Left cardiac atrium (tissue), 4 donors: ENCODE measurements around the gene UVRAG. TPM values are rescaled to one million over a fixed set of nuclear protein-coding genes. Genes with fewer than 3 reads are reported as not detected.
A peak's percentile ranks its signal among the peaks of the same experiment; 100 is the strongest.
"Not testable (repeated sequence)": the region's sequence is repeated elsewhere in the genome, so short reads cannot be mapped to it uniquely, and the experiment has no call there.

Experiments used
- ATAC-seq, 2 donors: fragments of 200-7000 bp; cut with Tn5 transposase; one replicate each; pipeline ENCODE4 v1.9.1; 2020; ENCODE audit warnings: mild to moderate bottlenecking in 2 of 2, moderate library complexity in 2 of 2
- DNase-seq: peaks from one replicate; pipeline ENCODE4 v3.0.0-alpha.2; 2020
- intact Hi-C, 2 donors: fragments of 100-400 bp; cut with DNase I; formaldehyde crosslinking; loops; one replicate each; pipeline versions ENCODE4 v1.14.1 to v1.15.1; 2022 to 2023
- total RNA-seq, 2 donors: library from RNA; stranded (reverse); fragmentation: NEBNext Ultra II Directional; extraction: Animal tissue kit (Norgen Biotek cat#: 25700); gene quantifications; one replicate each; pipeline ENCODE4 v1.2.1, GENCODE V29; 2021
- donor health status: DM: no; HTN: yes; CAD: no.
- donor health status: DM: no; HTN: yes; CAD: no; lungs with severe emphysema.
- donor health status: DM: yes; HTN: yes; CAD: no.
- donor health status: Dilated cardiomyopathy.

Gene UVRAG
- total RNA-seq, 2 donors from 2014 or later, result 13.9 to 17.7 TPM

GRCh38 chr11:75823415-75823814 lies 8.4 kb downstream of the UVRAG start:
- DNase-seq (no peak), ATAC-seq (no peak)
- intact Hi-C loops, result no loop called here

- intact Hi-C loops, result no loop called here
- no peak for ATAC-seq
- DNase-seq, result no peak
Measured at GRCh38 chr11:75823946-75824345, 8.9 kb downstream of the UVRAG start.

- DNase-seq (no peak), ATAC-seq (peak; percentile 81 to 90)
- intact Hi-C loops, result no loop called here
Measured at GRCh38 chr11:75826461-75827230, 11.6 kb downstream of the UVRAG start.

- no peak for ATAC-seq
- no peak for DNase-seq
- intact Hi-C loops, result no loop called here
Measured at GRCh38 chr11:75827562-75827961, 12.6 kb downstream of the UVRAG start.

GRCh38 chr11:75831915-75832502 lies 17.0 kb downstream of the UVRAG start:
- ATAC-seq (no peak), DNase-seq (no peak)
- intact Hi-C loops, result no loop called here

GRCh38 chr11:75834728-75835127 lies 19.7 kb downstream of the UVRAG start:
- DNase-seq (no peak), ATAC-seq (no peak)
- intact Hi-C loops, result no loop called here

GRCh38 chr11:75836417-75836816 lies 21.4 kb downstream of the UVRAG start:
- DNase-seq (no peak), ATAC-seq (no peak)
- intact Hi-C loops, result no loop called here

GRCh38 chr11:75839851-75840250 lies 24.8 kb downstream of the UVRAG start:
- intact Hi-C loops, result no loop called here
- ATAC-seq (peak in 1 of 2 donors; percentile 46), DNase-seq (no peak)

- DNase-seq (no peak), ATAC-seq (no peak)
- intact Hi-C loops, result no loop called here
Measured at GRCh38 chr11:75840522-75840921, 25.5 kb downstream of the UVRAG start.

GRCh38 chr11:75841739-75842138 lies 26.7 kb downstream of the UVRAG start:
- DNase-seq (no peak), ATAC-seq (no peak)
- intact Hi-C loops, result no loop called here

GRCh38 chr11:75845324-75845723 lies 30.3 kb downstream of the UVRAG start:
- no peak for ATAC-seq
- intact Hi-C loops, result no loop called here
- DNase-seq, result no peak

- DNase-seq, result no peak
- no peak for ATAC-seq
- intact Hi-C loops, result no loop called here
Measured at GRCh38 chr11:75849894-75850293, 34.9 kb downstream of the UVRAG start.

GRCh38 chr11:75850787-75851186 lies 35.8 kb downstream of the UVRAG start:
- intact Hi-C loops, result no loop called here
- ATAC-seq (peak; percentile 43 to 72), DNase-seq (no peak)

GRCh38 chr11:75851203-75851602 lies 36.2 kb downstream of the UVRAG start:
- intact Hi-C loops, result no loop called here
- peak; percentile 79 to 81 for ATAC-seq
- no peak for DNase-seq

- intact Hi-C loops, result no loop called here
- no peak for DNase-seq
- no peak for ATAC-seq
Measured at GRCh38 chr11:75852406-75853017, 37.5 kb downstream of the UVRAG start.

- ATAC-seq, intact Hi-C loops, DNase-seq: not testable (repeated sequence)
Measured at GRCh38 chr11:75853563-75853962, 38.6 kb downstream of the UVRAG start.

- intact Hi-C loops, result no loop called here
- DNase-seq (no peak), ATAC-seq (no peak)
Measured at GRCh38 chr11:75853971-75854370, 39.0 kb downstream of the UVRAG start.

GRCh38 chr11:75855206-75855605 lies 40.2 kb downstream of the UVRAG start:
- intact Hi-C loops, result no loop called here
- ATAC-seq, result no peak

GRCh38 chr11:75856912-75857311 lies 41.9 kb downstream of the UVRAG start:
- ATAC-seq, result no peak
- DNase-seq, result no peak
- intact Hi-C loops, result no loop called here

More at GRCh38 chr11:75855206-75855605, 40.2 kb downstream of the UVRAG start:
- DNase-seq, result no peak

- no peak for ATAC-seq
- DNase-seq, result no peak
- intact Hi-C loops, result no loop called here
Measured at GRCh38 chr11:75858042-75858441, 43.0 kb downstream of the UVRAG start.

- no peak for DNase-seq
- intact Hi-C loops, result no loop called here
- peak in 1 of 2 donors; percentile 76 for ATAC-seq
Measured at GRCh38 chr11:75858613-75859012, 43.6 kb downstream of the UVRAG start.
